Mammary epithelial cell (primary cell): ENCODE data around the gene GABRR1.

Experiments used
- EZH2 ChIP-seq: IDR thresholded peaks from 2 replicates; pipeline ENCODE4 v1.6.1; 2012; ENCODE audit warnings: low read length, inconsistent platforms, borderline replicate concordance
- TF ChIP-seq, protein P1 (sequence below), 2 donors: IDR thresholded peaks in 1 of 2; conservative IDR thresholded peaks in 1 of 2; 2 replicates each; pipeline ENCODE4 v1.5.1; 2011 to 2012; ENCODE audit warnings: inconsistent platforms in 2 of 2, low read length in 2 of 2, mild to moderate bottlenecking in 2 of 2, control low read depth in 1 of 2, low read depth in 1 of 2; ENCODE audit not compliant: insufficient read depth in 1 of 2; ENCODE audit errors: extremely low read depth in 1 of 2

DNA sequence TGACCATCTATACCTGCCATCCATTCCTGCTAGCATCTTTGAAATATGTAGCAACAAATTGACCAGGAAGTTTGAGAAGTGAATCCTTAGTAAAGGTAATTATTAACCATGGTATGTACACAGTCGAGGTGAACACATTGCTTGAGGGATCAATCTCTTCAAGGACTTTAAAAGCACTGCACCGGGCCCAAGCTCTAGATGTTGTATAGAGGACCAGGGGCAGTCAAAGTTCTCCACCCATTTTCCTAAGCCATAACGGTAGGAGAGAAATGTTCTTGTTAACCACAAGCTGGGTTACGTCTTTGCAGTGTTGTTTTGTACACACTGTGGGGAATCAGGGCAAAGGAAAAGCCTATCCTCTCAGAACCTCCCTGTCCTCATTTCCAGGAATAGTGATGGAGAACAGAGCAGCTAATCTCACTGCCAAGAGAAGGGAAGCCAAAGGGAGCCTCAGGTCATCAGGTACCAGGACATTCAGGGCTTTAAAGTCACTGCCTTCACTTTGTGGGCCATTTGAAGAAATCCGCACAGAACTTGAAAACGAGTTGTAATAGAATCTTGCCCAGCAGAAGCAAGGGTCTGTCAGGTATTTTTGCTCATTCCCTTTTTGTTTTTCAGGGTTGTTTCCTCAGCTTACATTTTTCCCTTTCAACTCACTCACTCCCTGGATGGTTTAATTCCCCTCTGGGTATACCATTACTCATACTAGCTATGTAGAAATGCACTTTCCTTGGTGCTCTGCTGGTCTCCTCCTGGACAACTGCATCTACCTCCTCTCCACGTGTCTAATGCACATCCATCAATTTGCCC, 76.6 kb downstream of the GABRR1 start:
- TF ChIP-seq, protein P1, sequence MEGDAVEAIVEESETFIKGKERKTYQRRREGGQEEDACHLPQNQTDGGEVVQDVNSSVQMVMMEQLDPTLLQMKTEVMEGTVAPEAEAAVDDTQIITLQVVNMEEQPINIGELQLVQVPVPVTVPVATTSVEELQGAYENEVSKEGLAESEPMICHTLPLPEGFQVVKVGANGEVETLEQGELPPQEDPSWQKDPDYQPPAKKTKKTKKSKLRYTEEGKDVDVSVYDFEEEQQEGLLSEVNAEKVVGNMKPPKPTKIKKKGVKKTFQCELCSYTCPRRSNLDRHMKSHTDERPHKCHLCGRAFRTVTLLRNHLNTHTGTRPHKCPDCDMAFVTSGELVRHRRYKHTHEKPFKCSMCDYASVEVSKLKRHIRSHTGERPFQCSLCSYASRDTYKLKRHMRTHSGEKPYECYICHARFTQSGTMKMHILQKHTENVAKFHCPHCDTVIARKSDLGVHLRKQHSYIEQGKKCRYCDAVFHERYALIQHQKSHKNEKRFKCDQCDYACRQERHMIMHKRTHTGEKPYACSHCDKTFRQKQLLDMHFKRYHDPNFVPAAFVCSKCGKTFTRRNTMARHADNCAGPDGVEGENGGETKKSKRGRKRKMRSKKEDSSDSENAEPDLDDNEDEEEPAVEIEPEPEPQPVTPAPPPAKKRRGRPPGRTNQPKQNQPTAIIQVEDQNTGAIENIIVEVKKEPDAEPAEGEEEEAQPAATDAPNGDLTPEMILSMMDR (conservative IDR thresholded peaks at IDR 0.05 in 1 of 2, IDR thresholded peaks at IDR 0.05 in 1 of 2; ENCODE audit: extremely low read depth in 1 of 2, insufficient read depth in 1 of 2, low read depth in 1 of 2, low read length in 2 of 2), result no peak
- no peak for TF ChIP-seq EZH2
